HG03575 (cell line): ENCODE measurements around the gene WFDC12.

Source experiments
- ATAC-seq: cut with Tn5 transposase; IDR thresholded peaks from one replicate; pipeline ENCODE4 v1.9.1; 2021; ENCODE audit not compliant: unreplicated experiment, insufficient number of reproducible peaks, low FRiP score; ENCODE audit errors: extremely low read depth

WFDC12 gene

GRCh38 chr20:45117581-45117980, 6.7 kb downstream of the WFDC12 start:
- no peak for ATAC-seq

DNA sequence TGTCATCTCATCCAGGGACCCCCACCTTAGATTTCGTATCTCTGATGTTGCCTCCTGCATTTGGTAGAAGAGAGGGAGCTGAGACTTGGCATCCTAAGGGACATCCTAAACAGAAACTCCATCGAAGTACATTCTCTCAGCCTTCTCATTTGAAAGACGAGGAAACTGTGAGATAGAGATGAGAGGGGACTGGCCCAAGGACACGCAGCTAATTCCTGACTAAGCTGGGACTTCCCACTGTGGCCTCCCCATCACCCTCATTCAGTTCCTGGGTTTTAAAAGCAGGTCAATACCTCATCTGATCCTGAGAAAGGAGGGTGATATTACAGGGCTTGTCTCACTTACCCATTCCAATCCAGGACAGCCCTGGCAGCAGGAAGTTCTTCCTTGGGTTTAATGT, 8.4 kb downstream of the WFDC12 start:
- no peak for ATAC-seq

DNA sequence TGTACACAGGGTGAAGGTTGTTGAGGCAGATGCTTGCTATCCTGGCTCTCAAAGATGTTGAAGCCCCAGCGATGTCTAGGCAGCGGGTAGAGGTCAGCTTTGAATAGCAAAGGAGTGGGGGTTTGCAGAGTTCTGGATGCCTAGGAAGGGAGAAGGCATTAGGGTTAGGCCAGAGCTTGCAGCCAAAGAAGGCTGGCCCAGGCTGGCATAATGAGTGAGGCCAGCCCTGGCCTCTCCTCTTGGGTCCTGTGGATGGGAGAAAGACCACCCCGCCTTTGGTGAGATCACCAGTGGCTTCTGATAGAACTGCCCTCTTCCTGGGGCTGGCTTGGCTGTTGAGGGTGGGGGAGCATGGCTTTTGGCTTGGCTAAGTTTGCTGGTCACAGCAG, 8.9 kb downstream of the WFDC12 start:
- ATAC-seq, result no peak

DNA sequence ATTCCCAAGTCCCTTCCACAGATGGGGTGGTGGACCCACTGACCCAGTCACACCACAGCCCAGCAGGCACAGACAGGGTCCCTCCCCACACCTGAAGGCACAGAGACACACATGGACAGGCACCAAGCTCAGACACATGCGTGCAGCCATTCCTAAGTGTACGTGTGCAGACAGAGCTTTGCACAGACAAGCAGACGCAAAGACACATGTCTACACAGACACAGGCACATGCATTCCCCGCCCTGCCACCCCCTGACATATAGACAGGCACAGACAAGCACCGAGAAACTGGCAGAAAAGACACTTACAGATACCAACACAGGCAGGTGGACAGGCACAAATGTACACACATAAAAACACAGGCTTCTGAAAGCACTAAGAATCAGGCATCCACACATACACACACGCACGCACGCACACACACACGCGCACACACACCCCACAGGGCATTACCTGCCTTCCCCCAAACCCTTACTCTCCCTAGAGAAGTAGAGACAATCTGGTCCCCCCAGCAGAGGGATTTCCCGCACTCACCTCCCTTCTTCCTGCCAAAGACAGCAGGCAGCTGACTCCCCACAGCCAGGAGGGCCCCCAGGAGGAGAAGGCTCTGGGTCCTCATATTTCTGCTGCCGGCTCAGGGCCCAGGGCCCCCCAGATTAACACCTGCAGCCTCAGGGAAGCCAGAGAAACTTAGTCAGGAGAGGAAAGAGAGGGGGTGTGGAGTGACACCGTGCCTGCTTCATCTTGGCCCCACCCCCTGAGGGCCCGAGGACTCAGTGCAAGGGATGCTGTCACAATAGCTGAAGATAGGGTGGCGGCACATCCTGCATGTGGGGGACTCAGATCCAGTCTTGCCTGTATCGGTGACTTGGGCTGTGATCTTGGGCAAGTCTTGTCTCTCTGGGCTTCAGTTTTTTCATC, 9.5 kb downstream of the WFDC12 start, which contains the start of gene WFDC5:
WFDC5 (minus strand) TSS at position 710 of the 921 bp plus-strand sequence; CDS start at position 619, 91 bp downstream.
- ATAC-seq, result no peak

GRCh38 chr20:45113865-45114264, 10.4 kb downstream of the WFDC12 start:
- ATAC-seq, result no peak

DNA sequence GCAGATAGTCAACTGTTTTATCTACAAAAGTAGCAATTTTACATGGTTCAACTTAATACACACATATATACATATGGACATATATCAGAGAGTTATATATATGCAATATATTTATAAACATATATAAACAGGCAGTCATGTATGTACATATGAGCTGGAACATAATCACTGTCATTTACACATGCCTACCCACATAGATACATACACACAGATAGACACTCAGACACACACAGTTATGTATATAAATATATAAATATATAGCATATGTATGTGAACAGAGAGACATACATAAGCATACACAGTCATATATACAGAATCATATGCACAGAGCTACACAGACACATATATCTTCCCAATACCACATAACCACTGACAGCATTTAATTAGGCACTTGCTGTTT, 11.5 kb downstream of the WFDC12 start:
- no peak for ATAC-seq

GRCh38 chr20:45111799-45112471, 12.3 kb downstream of the WFDC12 start:
- ATAC-seq, result no peak

- ATAC-seq, result no peak
These were observed 13.0 kb downstream of the WFDC12 start for GRCh38 chr20:45111285-45111684.

GRCh38 chr20:45110301-45110700, 14.0 kb downstream of the WFDC12 start:
- ATAC-seq, result no peak

- ATAC-seq, result no peak
These were observed 14.6 kb downstream of the WFDC12 start for GRCh38 chr20:45109634-45110033.

GRCh38 chr20:45105317-45105716, 18.9 kb downstream of the WFDC12 start:
- no peak for ATAC-seq

- ATAC-seq, result no peak
These were observed 19.5 kb downstream of the WFDC12 start for GRCh38 chr20:45104786-45105185.

- no peak for ATAC-seq
These were observed 21.2 kb downstream of the WFDC12 start for GRCh38 chr20:45103072-45103471.

- no peak for ATAC-seq
These were observed 22.9 kb downstream of the WFDC12 start for GRCh38 chr20:45101333-45101850.

- no peak for ATAC-seq
These were observed 23.6 kb downstream of the WFDC12 start, which contains the start of gene KCNS1 for GRCh38 chr20:45100563-45101245. KCNS1 (minus strand) TSS chr20:45101127; CDS start chr20:45099236, 1,891 bp downstream.

DNA sequence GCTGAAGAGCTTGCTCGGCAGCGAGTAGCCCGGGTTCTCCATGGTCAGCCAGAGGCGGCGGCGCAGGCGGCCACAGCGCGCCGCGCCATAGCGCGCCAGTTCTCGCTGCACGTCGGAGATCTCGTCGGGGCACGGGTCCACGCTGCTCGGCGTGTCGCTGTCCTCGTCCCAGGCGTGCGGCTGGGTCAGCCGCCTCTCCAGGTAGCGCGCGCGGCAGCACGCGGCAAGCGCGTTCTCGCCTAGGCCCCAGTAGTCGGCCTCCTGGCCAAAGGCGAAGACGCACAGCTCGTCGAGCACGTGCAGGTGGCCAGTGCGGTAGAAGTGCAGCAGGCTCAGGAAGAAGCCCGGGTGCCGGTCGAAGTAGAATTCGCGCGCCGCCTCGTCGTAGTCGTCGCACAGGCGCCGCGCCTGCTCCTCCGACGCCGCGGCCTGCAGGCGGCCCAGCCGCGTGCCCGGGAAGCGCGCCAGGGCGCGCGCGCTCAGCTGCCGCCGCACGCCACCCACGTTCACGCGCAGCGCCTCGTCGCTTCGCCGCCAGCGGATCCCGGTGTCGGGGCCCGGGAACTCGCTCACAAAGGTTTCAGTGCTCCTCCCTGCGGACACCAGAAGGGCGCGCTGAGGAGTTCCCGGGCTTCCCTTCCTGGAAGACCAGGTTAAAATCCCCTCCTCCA, 26.0 kb downstream of the WFDC12 start:
- no peak for ATAC-seq

- no peak for ATAC-seq
These were observed 26.7 kb downstream of the WFDC12 start for GRCh38 chr20:45097485-45098102.

GRCh38 chr20:45096781-45097180, 27.5 kb downstream of the WFDC12 start:
- no peak for ATAC-seq
